Hypothalamus (tissue), 51 donors: Measurements from ENCODE around the gene CCDC192.

Experiments used
- DNase-seq, 51 donors: peaks; one replicate each; lab custom pipeline; 2025; lab: John Stamatoyannopoulos, UW

Gene CCDC192

GRCh38 chr5:127910307-127910956 lies 207.2 kb downstream of the CCDC192 start:
- DNase-seq, result no peak

GRCh38 chr5:127911619-127912018 lies 208.4 kb downstream of the CCDC192 start:
- DNase-seq, result no peak

GRCh38 chr5:127912411-127912810 lies 209.2 kb downstream of the CCDC192 start:
- no peak for DNase-seq

GRCh38 chr5:127916885-127917573 lies 213.8 kb downstream of the CCDC192 start:
- DNase-seq, result no peak

GRCh38 chr5:127919006-127919796 lies 216.0 kb downstream of the CCDC192 start:
- no peak for DNase-seq

GRCh38 chr5:127919818-127920217 lies 216.6 kb downstream of the CCDC192 start:
- DNase-seq, result no peak

GRCh38 chr5:127920936-127921335 lies 217.7 kb downstream of the CCDC192 start:
- no peak for DNase-seq

- DNase-seq, result no peak
Observed at GRCh38 chr5:127922603-127923002, 219.4 kb downstream of the CCDC192 start.

GRCh38 chr5:127923804-127924570 lies 220.8 kb downstream of the CCDC192 start:
- DNase-seq, result no peak

- DNase-seq, result no peak
Observed at GRCh38 chr5:127924606-127925005, 221.4 kb downstream of the CCDC192 start.

GRCh38 chr5:127925916-127926315 lies 222.7 kb downstream of the CCDC192 start:
- DNase-seq, result no peak

GRCh38 chr5:127926974-127927373 lies 223.8 kb downstream of the CCDC192 start:
- DNase-seq, result no peak

GRCh38 chr5:127928053-127928452 lies 224.9 kb downstream of the CCDC192 start:
- DNase-seq, result no peak

- DNase-seq, result no peak
Observed at GRCh38 chr5:127930311-127930710, 227.1 kb downstream of the CCDC192 start.

- DNase-seq, result no peak
Observed at GRCh38 chr5:127931396-127931795, 228.2 kb downstream of the CCDC192 start.

GRCh38 chr5:127933348-127933747 lies 230.2 kb downstream of the CCDC192 start:
- no peak for DNase-seq

- no peak for DNase-seq
Observed at GRCh38 chr5:127934791-127935256, 231.6 kb downstream of the CCDC192 start.

GRCh38 chr5:127935398-127935797 lies 232.2 kb downstream of the CCDC192 start:
- no peak for DNase-seq

- DNase-seq, result no peak
Observed at GRCh38 chr5:127936439-127936972, 233.3 kb downstream of the CCDC192 start.

- no peak for DNase-seq
Observed at GRCh38 chr5:127938746-127939145, 235.6 kb downstream of the CCDC192 start.
